ENCODE measurements around the gene HOXC11. TPM values are rescaled to one million over a fixed set of nuclear protein-coding genes. Genes with fewer than 3 reads are reported as not detected.

Gene HOXC11
- 1.7 TPM for total RNA-seq

GRCh38 chr12:53972722-53973235, at the start of gene HOXC11:
Gene HOXC11, plus strand, starts transcription at chr12:53973126. Its CDS starts 116 bp downstream, at chr12:53973242.
- no peak for DNase-seq (ENCODE audit: low spot score)

GRCh38 chr12:53924521-53925405, 48.2 kb upstream of the HOXC11 start:
- DNase-seq (ENCODE audit: low spot score): no peak

- DNase-seq (ENCODE audit: low spot score): no peak
These were observed 45.5 kb upstream of the HOXC11 start for GRCh38 chr12:53927220-53928029.

GRCh38 chr12:53928054-53928835, 44.7 kb upstream of the HOXC11 start:
- no peak for DNase-seq (ENCODE audit: low spot score)

- no peak for DNase-seq (ENCODE audit: low spot score)
These were observed 43.4 kb upstream of the HOXC11 start for GRCh38 chr12:53929527-53929926.

DNA sequence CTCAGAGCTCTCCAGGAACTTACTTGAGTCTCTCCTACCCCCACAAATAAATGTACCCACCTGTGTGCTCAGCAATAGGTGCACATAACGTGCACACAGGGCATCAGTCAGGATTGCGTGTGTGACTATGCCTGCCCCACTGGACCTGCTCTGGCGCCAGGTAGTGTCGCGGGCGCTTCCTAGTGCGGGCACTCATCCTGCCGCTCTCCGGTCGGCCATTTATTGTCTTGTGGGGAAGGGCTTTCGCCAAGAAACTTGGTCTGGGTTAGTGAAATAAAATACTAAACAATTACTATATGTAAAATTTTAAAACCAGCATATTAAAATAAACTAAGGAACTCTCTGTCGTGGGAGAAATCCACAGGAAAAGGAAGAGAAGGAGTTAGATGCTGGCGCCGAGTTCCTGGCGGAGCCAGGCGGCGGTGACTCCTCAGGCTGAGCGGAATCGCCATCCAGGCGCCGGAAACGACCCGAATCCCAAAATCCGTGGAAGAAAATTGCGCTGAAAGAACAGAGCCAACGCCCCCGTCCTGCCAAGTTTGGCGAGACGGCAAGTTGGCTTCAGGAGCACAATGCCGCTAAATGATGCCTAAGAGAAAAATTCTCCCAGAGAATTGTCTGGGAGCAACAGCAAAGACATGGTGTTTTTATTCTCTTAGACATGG, 42.2 kb upstream of the HOXC11 start:
- no peak for DNase-seq (ENCODE audit: low spot score)

DNA sequence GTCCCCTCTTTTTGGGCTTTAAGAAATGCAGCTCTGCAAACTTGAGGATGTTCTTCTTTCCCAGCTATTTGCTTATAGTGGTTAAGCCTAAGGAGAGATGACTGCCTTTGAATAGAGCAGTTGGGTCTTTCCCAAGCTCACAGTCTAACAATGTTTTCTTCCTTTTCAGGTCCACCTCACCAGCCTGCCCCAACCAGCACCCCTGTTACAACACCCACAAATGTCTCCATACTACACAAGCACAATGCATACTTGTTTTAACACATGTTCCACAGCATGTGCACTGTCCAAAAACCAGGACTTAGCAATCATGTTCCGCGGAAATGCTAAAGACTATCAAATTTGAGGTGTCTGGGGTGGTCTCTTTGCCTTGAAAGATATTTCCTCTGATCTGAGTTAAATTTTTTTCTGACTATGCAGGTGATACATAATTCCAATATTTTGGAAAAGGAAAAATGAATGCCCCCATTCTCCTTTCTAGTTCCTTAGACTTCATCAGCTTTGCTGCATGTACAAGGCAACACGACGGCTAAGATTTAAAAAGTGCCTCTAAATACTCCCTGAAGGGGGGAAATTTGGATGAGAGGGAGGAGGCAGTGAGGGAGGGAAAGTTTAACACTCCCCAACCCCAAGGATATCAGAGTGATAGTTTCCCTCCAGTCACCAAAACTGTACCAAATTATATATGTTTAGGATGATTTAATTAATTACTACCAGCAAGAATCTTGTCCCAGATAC, 40.9 kb upstream of the HOXC11 start:
- DNase-seq (ENCODE audit: low spot score): no peak

DNA sequence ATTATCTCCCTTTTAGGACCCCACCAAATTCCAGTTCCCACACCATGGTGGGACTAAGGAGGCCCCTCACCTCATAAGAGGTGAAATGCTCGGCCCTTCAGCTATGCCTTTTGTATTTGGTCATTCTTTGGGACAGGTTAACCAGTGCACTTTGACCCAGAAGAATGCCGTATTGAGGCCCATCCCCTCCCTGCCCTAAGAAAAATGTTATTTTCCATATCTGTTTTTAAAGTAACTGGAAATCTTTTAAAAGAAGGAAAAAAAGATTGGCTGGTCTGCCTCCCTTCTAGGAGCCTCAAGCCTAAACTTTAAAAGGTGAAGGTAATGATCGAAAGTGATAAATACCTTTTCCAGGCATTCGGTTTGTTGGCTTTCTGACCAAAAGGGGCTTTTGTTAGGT, 40.0 kb upstream of the HOXC11 start:
- no peak for DNase-seq (ENCODE audit: low spot score)

DNA sequence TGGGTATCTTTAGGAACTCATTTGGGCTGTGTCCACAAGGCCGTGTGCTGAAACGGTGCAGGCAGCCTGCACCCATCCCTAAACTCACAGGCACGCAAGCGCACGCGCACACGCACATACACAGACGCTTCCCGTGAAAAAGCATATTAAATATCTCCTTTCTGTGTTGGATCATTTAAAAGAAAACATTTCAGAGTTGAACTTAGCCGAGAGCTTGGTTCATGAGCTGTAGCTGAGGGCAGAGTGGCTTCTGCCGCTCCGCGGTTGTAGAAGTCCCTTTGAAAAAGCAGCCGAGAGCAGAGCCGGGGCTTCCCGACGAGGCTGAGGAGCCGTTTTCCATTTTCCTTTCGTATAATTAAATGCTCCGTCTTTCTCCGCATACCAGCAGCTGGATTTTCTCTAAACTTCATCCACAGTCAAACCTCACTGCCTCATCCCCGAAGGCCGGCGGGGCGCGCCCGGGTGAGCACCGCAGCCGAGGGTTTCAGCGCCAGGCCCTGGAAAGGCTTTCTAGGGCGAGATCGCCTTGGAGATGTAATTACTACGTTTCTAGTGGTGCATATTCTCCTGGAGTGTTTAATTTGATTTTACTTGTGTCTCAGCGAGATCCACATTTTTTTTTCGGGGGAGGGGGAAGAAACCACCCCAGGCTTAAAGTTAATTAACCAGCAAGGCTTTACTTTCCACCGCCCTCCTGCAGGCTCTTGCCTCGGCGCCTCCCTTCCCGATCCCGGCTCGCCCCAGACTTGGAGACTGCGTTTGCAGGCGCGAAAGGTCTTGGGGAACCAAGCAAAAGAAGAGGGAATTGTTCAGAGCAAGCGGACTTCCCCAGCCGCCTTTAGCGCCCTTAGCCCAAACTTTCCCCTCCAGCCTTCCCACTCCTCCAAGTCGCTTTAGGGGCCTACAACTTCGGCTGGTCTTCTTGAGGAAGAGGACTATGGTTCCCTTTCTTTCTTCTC, 37.3 kb upstream of the HOXC11 start:
- no peak for DNase-seq (ENCODE audit: low spot score)

- no peak for DNase-seq (ENCODE audit: low spot score)
These were observed 35.8 kb upstream of the HOXC11 start for GRCh38 chr12:53937099-53937498.

- no peak for DNase-seq (ENCODE audit: low spot score)
These were observed 35.2 kb upstream of the HOXC11 start for GRCh38 chr12:53937596-53938325.

- DNase-seq (ENCODE audit: low spot score): peak; percentile 81
These were observed 34.4 kb upstream of the HOXC11 start, which contains the start of gene HOXC13 for GRCh38 chr12:53938326-53939140. Gene HOXC13, plus strand, starts transcription at chr12:53938831. Its CDS starts 76 bp downstream, at chr12:53938907.

- peak; percentile 71 for DNase-seq (ENCODE audit: low spot score)
These were observed 33.5 kb upstream of the HOXC11 start for GRCh38 chr12:53939141-53940108.

DNA sequence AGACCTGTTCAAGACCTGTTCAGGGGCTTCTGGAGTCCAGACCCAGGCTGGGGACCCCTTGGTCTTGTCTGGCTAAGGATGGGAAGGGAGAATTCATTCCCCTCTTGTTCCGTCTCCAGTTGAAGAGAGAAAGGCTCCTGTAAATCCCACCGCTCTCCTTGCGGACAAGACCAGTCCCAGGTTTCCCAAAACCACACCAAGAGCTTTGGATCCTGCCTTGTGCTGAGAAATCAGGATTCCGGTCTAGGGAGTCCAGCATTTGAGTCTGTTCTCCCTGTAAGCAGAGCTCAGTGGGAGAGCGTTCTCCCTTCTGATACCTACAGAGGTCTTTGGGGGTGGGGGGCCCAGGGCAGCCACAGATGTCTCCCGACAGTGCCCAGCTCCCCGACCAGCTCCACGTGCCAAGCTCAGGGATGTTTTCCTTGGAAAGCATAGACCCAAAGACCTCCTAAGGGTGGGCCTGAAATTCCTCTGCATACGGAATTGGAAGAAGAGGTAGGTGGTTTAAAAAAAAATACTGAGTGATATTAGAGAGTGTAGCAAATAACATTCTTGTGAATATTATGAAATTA, 32.4 kb upstream of the HOXC11 start:
- no peak for DNase-seq (ENCODE audit: low spot score)

- DNase-seq (ENCODE audit: low spot score): no peak
These were observed 31.7 kb upstream of the HOXC11 start for GRCh38 chr12:53941187-53941586.

GRCh38 chr12:53941750-53942149, 31.2 kb upstream of the HOXC11 start:
- no peak for DNase-seq (ENCODE audit: low spot score)
